Fibroblast of skin of back (primary cell): Measurements from ENCODE around the gene SEC61A1.
A peak's percentile ranks its signal among the peaks of the same experiment; 100 is the strongest.

Source experiments
- DNase-seq: peaks from one replicate; pipeline ENCODE4 v3.0.0-alpha.2; 2013

The SEC61A1 gene

DNA sequence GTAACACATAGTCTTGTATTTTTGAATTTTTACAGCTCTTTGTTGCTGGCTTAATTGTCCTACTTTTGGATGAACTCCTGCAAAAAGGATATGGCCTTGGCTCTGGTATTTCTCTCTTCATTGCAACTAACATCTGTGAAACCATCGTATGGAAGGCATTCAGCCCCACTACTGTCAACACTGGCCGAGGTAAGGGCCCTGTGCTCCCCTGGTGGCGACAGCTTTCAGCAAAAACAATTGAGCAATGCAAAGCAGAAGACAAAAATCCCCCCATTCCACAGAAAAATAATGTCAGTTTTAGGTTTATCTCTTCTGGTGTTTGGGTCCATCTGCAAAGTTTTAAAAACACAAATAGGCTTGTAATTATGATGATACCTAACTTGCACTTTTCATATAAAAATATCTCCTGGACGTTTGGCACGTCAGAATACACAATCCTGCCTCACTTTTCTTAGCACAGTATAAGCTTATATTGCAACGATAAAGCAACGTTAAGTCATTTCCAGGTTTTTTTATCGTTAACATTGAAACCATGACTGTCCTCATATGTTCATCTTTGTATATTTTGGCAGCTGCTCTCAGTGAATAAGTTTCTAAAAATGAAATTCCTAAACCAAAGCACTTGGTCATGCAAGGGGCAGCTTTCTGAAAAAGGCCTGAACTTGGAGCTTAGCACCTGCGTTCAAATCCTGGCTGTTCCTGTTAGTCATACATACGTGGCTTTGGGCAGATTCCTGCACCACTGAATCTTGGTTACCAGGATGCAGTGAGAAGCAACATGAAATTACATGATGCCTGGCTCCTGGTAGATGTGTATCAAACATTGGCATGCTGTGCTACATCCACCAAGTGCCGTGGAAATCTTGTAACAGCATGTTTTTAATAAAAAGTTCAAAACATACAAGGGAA lies 8.5 kb downstream of the SEC61A1 start:
- DNase-seq: peak; percentile 97

DNA sequence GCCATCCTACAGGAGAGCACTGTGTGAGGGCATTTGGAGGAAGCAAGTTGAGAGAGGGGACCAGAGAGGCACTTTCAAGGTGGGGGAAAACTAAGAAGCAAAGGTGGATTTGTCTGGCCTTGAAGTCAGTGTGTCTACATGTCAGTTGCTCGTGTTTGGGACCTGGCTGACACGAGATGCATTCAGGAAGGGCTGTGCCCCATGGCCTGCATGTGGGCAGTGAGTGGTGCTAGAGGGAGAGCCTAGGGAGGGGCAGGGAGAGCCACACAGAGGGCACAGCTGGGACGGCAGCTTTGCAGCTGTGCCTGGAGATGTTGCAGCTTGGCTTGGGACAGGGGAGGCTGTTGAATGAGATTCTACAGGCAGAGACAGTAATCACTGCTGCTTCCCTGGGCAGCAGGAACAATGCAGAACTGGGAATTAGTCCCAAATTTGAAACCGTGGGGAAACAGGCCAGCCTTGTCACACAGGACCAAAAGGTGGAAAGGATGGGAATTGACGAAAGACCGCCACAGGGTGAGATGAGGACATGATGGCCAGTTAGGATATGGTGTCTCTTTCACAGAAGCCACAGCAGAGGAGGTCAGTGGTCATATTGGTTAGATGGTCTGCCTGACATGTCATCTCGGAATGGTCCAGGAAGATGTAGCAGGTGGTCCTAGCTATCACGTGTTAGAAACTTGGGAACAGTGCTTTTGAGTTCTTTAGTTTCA lies 10.0 kb downstream of the SEC61A1 start:
- no peak for DNase-seq

DNA sequence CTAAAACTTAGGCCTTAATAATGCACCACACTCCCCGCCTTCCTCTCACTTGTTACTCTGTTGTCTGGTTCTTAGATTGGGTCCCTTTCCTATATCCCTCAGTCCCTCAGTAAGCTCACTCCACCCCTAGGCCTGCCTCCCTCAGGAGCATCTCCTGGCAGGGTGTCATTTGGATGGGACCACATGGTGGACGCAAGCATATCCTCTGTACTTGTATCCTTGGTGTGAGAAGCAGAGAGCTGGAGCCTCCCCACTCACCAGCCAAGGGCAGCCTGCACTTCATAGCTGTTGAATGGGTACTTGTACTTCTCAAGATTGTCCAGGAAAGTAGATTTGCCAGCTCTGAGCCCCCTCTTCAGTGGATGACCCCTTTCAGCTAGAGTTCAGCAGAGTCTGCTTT lies 11.6 kb downstream of the SEC61A1 start:
- DNase-seq: no peak

DNA sequence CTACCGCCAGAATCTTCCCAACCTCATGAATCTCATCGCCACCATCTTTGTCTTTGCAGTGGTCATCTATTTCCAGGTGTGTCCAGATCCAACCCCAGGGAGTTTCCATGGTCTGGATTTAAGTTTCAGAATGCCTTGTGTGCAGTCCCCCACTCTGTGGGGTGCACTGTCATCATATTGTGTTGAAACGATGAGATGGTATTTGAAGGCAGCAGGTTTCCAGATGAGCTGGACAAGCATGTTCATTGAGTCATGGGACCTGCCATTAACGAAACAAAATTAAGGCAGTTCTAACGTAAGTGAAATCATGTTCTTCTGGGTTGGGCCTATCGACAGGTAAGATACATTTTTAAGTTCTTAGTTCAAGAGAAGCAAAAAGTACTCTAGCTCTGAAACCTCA lies 12.7 kb downstream of the SEC61A1 start:
- no peak for DNase-seq

DNA sequence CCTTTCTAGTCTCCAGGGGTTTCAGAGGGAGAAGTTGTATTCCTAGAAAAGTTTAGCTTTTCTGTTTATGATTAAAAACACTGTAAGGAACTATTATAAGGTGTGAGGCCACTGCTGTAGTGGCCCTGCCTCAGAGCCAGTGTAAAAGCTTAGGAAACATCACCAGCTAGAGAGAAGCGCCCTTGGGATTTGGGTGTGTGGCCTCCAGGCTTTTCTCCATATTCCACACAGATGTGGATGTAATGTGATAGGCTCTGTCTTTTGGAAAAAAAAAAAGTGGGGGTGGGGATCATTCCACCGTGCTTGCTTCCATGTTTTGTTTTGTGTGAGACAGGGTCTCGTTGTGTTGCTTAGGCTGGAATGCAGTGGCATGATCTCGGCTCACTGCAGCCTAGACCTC lies 13.9 kb downstream of the SEC61A1 start:
- DNase-seq: no peak

DNA sequence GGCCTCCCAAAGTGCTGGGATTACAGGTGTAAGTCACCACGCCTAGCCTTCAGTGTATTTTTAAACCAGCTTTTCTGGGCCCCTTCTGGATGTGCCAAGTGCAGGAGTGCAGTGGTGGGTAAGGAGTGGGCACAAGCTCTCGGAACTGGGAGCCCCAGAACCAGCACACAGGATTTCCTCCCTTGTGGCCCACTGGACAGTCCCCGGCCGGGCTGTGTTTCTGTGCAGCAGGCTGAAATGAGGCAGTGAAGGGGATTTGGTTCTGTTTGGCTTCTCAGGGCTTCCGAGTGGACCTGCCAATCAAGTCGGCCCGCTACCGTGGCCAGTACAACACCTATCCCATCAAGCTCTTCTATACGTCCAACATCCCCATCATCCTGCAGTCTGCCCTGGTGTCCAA lies 14.4 kb downstream of the SEC61A1 start:
- no peak for DNase-seq

DNA sequence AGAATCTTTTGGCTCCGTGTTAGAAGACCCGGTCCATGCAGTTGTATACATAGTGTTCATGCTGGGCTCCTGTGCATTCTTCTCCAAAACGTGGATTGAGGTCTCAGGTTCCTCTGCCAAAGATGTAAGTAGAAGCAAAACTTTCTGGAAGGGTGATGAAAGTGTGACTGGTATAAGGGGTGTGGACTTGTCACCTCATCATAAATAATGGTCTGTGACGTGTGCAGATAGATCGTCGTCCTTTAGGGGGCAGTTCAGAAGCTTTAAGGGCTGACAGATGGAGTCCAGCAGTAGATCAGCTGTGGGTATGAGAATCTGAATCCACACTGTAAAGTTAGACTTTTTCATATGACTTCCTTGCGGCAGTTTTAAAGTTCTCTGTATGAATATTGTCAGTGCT lies 15.3 kb downstream of the SEC61A1 start:
- peak; percentile 36 for DNase-seq

DNA sequence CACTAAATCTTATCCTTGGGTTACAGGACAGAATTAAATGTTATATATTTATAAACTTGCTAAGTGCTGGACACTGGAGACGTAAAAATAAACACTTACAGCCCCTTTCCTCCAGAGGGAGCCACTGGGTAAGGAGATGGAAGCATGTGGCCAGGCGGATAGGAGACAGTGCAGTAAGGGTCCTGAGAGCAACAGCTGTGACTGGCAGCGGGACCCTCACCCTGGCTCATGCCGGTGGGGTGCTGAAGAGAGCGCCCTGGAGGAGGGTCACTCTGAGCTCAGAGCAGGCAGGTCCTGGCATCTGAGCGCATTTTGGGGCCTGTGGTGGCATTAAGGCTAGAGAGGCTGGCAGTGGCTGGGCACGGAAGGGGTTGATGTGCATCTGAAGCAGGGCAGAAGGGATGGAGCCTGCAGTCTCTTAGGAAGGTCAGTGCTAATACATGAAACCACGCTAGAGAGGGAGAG lies 16.0 kb downstream of the SEC61A1 start:
- DNase-seq: peak; percentile 62

DNA sequence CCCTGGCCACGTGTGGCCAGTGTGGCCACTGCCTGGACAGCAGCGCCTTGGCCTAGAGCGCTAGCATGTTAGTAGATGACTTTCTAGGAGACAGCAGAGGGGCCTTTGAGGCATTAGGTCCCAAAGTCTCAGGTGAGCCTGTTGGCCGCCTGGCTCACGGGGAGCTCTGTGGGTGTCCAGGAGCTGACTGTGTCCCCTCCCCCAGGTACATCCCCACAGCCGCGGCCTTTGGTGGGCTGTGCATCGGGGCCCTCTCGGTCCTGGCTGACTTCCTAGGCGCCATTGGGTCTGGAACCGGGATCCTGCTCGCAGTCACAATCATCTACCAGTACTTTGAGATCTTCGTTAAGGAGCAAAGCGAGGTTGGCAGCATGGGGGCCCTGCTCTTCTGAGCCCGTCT lies 17.0 kb downstream of the SEC61A1 start:
- DNase-seq: no peak

DNA sequence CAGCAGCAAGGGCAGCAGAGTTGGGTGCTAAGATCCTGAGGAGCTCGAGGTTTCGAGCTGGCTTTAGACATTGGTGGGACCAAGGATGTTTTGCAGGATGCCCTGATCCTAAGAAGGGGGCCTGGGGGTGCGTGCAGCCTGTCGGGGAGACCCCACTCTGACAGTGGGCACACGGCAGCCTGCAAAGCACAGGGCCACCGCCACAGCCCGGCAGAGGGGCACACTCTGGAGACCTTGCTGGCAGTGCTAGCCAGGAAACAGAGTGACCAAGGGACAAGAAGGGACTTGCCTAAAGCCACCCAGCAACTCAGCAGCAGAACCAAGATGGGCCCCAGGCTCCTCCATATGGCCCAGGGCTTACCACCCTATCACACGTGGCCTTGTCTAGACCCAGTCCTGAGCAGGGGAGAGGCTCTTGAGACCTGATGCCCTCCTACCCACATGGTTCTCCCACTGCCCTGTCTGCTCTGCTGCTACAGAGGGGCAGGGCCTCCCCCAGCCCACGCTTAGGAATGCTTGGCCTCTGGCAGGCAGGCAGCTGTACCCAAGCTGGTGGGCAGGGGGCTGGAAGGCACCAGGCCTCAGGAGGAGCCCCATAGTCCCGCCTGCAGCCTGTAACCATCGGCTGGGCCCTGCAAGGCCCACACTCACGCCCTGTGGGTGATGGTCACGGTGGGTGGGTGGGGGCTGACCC lies 18.8 kb downstream of the SEC61A1 start:
- DNase-seq: no peak

DNA sequence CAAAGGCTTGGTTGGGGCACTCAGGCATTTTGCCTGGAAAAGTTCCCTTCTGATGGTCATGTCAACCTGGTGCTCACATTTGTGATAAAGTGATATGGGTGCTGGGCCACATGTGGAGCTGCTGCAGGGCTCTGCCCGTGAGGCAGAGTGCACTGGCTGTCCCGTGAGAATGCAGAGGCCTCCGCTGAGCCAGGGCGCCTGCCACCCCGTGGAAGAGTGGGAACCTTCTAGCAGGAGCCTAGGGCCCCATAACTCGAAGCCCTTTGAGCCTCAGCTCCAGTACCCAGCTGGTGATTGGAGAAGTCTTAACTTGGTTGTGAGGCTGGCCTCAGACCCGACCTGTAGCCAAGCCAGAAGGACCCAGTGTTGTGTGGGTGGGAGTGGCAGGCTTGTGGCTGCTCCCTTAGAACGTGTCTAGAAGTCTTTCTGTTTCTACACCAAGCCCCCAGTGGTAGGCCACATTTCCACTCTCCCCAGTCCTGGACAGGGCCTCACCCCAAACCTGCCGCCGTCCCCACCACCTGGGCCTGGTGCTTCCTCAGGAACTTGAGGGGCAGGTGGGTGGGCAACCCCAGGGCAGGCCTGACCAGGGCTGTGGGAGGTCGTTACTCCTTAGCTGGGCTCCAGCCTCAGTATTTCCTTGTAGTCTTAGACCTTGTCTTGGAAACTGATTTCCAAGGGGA lies 19.7 kb downstream of the SEC61A1 start:
- DNase-seq: no peak

DNA sequence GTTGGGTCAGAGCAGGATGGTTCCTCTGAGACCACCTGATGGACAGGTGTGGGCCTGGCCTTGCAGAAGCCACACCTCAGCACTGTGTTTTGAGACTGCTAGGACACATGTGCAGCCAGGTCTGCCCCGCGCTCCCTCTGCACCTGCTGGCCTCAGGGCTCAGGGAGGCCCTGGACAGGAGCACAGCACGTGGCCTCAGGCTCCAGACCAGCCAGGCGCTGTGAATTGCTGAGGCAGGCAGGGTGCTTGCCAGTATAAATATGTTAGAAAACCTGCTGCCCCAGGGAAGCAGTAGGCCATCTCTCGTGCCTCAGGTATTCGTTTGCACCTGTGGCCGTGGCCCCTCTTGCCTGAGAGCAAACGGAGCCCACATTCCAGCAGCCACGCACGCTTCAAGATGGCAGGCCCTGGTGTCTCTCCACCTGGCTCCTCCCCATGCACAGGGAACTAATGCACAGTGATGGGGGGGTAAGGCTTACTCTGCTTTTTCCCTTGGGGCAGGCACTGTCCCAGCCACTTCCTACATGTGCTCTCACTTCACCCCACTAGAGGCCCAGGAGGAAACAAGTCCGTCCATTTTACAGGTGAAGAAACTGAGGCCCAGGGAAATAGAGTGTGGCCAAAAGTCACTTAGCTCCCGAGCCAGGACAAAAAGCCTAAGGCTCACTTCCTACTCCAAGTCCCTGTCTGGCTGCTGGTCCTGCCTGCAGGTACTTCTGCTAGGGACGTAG lies 20.4 kb downstream of the SEC61A1 start:
- DNase-seq: no peak

DNA sequence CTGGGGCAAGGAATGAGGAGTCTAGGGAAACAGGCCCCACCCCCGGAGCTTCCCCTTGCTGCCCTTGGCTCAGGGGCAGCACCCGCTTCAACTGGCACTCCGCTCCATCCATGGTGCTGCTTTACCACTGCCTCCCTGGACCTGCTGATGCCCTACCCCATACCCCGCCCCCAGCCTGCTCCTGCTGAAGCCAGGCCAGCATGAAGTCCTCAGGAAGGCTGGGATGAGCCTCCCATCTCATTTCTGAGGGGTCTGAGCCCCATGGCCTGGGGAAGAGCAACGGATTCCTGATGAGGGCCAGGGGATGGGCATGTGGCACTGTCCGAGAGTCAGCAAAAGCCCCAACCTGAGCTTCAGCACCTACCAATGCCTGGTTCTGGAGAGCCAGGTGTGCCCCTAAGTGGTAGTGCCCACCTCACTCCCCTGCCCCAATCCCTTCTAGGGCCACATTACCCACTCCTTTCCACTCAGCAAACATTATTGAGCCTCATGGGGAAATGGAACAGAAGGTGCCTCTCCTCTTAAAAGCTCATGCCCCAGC lies 21.0 kb downstream of the SEC61A1 start:
- no peak for DNase-seq

DNA sequence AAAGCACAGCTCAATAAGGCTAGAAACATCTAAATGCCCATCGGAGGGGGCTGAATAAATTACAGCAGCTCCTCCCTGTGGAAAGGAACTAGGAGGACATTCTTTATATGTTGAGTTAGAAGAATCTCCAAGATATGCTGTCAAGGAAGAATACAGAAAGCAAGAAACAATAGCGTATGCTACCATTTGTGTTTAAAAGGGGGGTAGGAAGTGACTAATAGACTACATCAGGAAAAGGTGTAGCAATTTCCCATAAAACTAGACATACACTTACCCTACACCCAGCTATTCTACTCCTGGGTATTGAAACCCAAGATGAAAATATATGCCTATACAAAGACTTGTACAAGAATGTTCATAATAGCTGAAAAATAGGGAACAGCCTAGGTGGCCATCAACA lies 21.6 kb downstream of the SEC61A1 start:
- DNase-seq: no peak

DNA sequence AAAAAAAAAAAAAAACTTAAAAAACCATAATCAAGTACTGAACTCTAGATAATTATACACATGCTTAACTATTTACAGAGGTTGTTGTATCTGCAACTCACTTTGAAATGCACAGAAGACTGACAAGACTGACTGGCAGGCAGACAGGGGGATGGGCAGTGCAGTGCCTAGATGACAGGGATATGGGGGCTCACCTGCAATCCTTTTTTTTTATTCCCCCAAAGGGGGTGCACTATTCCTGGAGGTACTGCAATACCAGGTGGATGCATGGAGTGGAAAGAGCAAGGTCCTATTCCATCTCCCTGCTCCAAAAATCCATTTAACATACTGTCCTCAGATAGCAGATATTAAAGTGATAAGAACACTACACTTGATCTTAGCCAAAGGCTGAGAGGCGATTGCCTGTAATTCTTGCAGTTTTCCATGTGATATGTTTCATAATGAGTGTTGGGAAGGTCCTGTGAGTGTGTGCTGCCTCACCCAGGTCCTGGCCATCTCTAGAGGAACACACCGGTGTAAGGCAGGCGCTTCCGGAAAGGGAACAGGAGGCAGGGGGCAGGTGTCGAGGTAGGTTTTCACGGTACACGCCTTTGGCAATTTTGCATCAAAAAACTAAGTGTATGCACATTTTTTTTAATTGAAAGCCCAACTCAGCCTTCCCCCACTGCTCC lies 22.7 kb downstream of the SEC61A1 start:
- DNase-seq: no peak

DNA sequence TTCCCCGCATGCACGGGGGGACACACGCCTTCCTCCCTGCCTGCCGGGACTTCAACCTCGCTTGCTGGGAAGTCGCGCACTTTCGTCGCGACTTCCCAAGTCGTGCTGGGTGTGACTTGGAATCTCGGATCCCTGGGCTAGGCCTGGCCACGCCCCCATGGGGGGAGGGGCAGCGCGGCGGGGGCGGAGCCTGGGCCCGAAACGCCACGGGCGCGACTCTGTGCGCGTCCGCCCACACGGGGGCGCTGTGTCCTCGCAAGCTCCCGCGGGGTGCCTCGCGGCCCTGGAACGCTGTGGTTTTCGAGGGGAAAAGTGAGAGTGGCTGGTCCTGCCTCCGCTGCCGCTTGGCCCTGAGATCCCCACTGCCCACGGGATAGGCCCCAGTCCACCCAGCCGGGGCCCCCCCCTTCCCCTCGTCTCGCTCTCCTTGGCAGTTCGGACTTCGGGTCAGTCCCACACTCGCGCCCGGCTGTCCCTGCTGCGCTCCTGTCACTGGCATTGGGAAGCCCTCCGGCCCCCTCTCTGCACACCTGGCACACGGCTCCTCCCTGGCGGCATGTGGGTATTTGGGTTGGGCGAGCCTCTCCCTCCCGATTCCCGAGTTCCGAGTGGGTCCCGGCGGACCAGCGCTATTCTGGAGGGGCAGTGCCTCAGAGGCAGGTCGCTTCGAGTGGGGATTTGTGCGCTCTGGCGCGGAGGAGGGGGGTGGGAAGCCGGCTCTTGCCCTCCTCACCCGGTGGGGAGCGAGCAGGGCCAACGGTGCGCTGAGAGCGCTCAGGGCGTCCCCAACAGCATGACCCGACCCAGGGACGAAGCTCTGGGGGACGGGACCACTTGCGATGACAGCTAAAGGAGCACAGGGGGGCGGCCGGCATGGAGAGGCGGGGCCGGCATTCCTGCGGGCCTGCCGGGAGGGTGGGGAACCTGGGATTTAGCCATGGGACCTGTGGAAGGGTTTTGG lies 23.6 kb downstream of the SEC61A1 start:
- peak; percentile 80 for DNase-seq

DNA sequence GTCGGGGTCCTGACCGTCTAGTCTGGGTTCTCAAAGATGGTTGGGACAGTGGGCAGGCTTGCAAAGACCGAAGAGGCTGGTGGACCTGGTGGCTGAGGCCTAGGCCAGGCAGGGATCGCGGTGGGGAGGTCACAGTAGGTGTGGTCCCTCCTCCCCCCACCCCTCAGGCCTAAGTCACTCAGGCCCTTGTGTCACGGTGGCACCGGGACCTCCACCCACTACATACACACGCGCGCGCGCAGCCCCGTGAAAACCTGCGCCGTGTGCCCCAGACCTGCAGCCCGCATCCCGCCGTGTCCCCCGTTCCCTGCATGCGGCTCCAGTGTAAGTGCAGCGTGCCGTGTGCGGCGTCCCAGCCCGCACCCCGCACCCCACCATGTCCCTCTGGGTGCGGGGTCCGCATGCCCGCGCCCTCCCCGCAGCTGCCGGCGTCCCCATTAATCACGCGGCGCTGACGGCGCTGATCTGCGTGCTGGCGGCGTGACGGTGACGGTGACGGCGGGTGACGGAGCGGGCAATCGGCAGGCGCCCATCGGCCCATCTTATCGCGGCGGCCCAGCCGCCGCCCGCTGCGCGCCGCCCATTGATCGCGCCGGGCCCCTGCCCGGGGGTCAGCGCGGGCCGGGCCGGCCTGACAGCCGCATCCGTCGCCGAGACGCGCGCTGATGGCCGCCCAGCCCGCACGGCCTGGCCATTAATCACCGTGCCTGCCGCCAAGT lies 24.4 kb downstream of the SEC61A1 start:
- no peak for DNase-seq

DNA sequence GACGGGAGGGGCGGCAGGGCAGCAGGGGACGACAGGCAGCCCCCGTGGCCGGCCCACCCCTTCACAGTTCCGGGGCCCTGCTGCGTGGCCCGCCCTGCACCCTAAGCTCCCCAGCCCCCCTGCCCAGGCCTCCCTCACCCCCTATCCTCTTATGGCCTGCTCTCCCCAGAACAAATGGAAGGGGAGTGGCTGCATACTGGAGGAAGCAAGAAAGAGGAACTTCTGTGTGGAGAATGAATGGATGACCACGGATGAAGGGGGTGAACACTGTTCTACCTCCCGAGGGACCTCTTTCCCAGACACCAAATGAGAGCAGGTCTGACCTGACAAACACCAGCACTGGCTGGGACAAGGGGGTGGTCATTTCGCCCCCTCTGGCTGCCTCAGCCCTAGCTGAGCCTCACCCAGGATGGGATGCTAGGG lies 25.0 kb downstream of the SEC61A1 start:
- no peak for DNase-seq

DNA sequence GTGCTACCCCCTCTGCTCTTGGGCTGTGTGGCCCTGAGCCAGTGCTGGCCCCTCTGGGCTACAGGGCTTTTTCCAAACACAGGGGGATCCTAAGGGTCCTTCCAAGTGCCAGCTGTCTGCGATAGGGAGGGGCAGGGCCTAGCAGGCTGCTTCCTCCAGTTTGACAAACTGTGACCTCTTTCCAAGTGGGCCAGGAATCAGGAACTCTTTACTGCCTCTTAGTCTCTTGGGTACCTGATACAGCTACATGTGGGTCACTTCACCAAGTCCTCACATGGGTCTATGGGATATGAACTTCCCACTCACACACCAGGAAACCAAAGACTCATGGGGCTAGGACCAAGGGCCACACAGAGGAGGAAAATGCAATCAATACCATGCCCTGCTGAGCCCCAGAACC lies 25.4 kb downstream of the SEC61A1 start:
- DNase-seq: no peak
